Thoracic aorta (tissue), 2 donors: ENCODE measurements around the gene ANKRD37. TPM values are rescaled to one million over a fixed set of nuclear protein-coding genes. Genes with fewer than 3 reads are reported as not detected.

Source experiments
- ATAC-seq: fragments of 150-250 bp; one replicate; pipeline ENCODE4 v1.8.0; 2017; ENCODE audit warnings: low read depth; ENCODE audit not compliant: insufficient number of reproducible peaks, low FRiP score
- DNase-seq: peaks from one replicate; pipeline ENCODE4 v3.0.0-alpha.2; 2020; ENCODE audit warnings: low spot score
- H3K27ac ChIP-seq, 2 donors: fragments of 200-600 bp; sonication (generic); 1 replicate in 1 of 2; 2 replicates in 1 of 2; pipeline ENCODE4 v1.5.1; 2016; ENCODE audit warnings: mild to moderate bottlenecking in 2 of 2, moderate library complexity in 2 of 2
- H3K27me3 ChIP-seq: fragments of 200-600 bp; sonication (generic); replicated peaks from 2 replicates; pipeline ENCODE4 v1.6.0; 2016; ENCODE audit warnings: mild to moderate bottlenecking; ENCODE audit not compliant: insufficient read depth
- H3K36me3 ChIP-seq: fragments of 200-600 bp; sonication (generic); one replicate; pipeline ENCODE4 v1.5.1; 2016
- H3K4me1 ChIP-seq, 2 donors: fragments of 200-600 bp; sonication (generic); 1 replicate in 1 of 2; 2 replicates in 1 of 2; pipeline versions ENCODE4 v1.5.1 to v1.6.0; 2016; ENCODE audit warnings: low read depth in 2 of 2, mild to moderate bottlenecking in 1 of 2; ENCODE audit not compliant: control insufficient read depth in 1 of 2
- H3K4me3 ChIP-seq: fragments of 200-600 bp; sonication (generic); 2 replicates; pipeline ENCODE4 v1.5.1; 2016; ENCODE audit warnings: mild to moderate bottlenecking
- H3K9me3 ChIP-seq: fragments of 200-600 bp; sonication (generic); 2 replicates; pipeline ENCODE4 v1.5.1; 2016
- CTCF ChIP-seq: fragments of 200-600 bp; sonication (generic); IDR thresholded peaks from one replicate; pipeline ENCODE4 v1.5.1; 2019; ENCODE audit warnings: antibody characterized with exemption
- total RNA-seq, 2 donors: library from RNA; depleted of rRNA; stranded (reverse); fragments of >200 nt; gene quantifications; one replicate each; pipeline versions ENCODE4 v1.1.0 to v1.2.3, GENCODE V29; 2016

Gene ANKRD37
- total RNA-seq, 2 donors from 2014 or later, result 15.7 to 24.2 TPM

GRCh38 chr4:185395238-185395955 is 1.2 kb upstream of the ANKRD37 start, which contains the start of gene LRP2BP:
Gene LRP2BP, minus strand, starts transcription at chr4:185395924. Its CDS starts 17,738 bp downstream, at chr4:185378186.
- peak within 1 kb of the TSS; percentile 98 for H3K27ac ChIP-seq
- H3K9me3 ChIP-seq, result no peaks in the 10 kb centered on the region
- ATAC-seq (no peak), DNase-seq (no peak)
- H3K27me3 ChIP-seq, result no peaks in the 10 kb centered on the region
- no peaks in the 10 kb centered on the region for H3K36me3 ChIP-seq
- peak within 1 kb of the TSS; percentile 95 for H3K4me3 ChIP-seq
- TF ChIP-seq CTCF, result no peak
- H3K4me1 ChIP-seq, result peaks cover 6 to 26% of the 10 kb centered on the region in 2 donors

- TF ChIP-seq CTCF, result no peak
- peak; percentile 80 for DNase-seq
- Histone ChIP-seq H3K36me3 (no peaks in the 10 kb centered on the region), H3K4me3 (peak overlapping the region; percentile 95), H3K4me1 (peaks cover 9 to 34% of the 10 kb centered on the region in 2 donors), H3K27ac (peak overlapping the region; percentile 98), H3K27me3 (no peaks in the 10 kb centered on the region), H3K9me3 (no peaks in the 10 kb centered on the region)
- peak; percentile 87 for ATAC-seq
Observed at GRCh38 chr4:185395956-185396723, 501 bp upstream of the ANKRD37 start.

- Histone ChIP-seq H3K4me3 (peak overlapping the region; percentile 95), H3K27me3 (no peaks in the 10 kb centered on the region), H3K4me1 (peaks cover 18 to 57% of the 10 kb centered on the region in 2 donors), H3K9me3 (no peaks in the 10 kb centered on the region), H3K36me3 (no peaks in the 10 kb centered on the region), H3K27ac (peak overlapping the region; percentile 90 to 98)
- ATAC-seq (no peak), DNase-seq (no peak)
- TF ChIP-seq CTCF, result no peak
Observed at GRCh38 chr4:185398618-185399017, 2.0 kb downstream of the ANKRD37 start.

- H3K4me3 ChIP-seq, result peak overlapping the region; percentile 95
- TF ChIP-seq CTCF, result no peak
- H3K4me1 ChIP-seq, result peaks cover 18 to 57% of the 10 kb centered on the region in 2 donors
- ATAC-seq (no peak), DNase-seq (no peak)
- no peaks in the 10 kb centered on the region for H3K27me3 ChIP-seq
- H3K27ac ChIP-seq, result peak overlapping the region; percentile 90 to 98
- no peaks in the 10 kb centered on the region for H3K36me3 ChIP-seq
- no peaks in the 10 kb centered on the region for H3K9me3 ChIP-seq
Observed at GRCh38 chr4:185399466-185399865, 2.8 kb downstream of the ANKRD37 start.

GRCh38 chr4:185404031-185404430 is 7.4 kb downstream of the ANKRD37 start:
- H3K36me3 ChIP-seq, result no peaks in the 10 kb centered on the region
- TF ChIP-seq CTCF, result no peak
- no peak for ATAC-seq

More at GRCh38 chr4:185404031-185404430, 7.4 kb downstream of the ANKRD37 start:
- Histone ChIP-seq H3K27me3 (no peaks in the 10 kb centered on the region), H3K4me3 (no peak overlapping the region), H3K4me1 (peaks cover 13 to 36% of the 10 kb centered on the region in 2 donors), H3K9me3 (no peaks in the 10 kb centered on the region), H3K27ac (peak overlapping the region; percentile 7 to 79)
- DNase-seq, result no peak
